ENCODE measurements around the gene ZP3. TPM values are rescaled to one million over a fixed set of nuclear protein-coding genes. Genes with fewer than 3 reads are reported as not detected.
A peak's percentile ranks its signal among the peaks of the same experiment; 100 is the strongest.
"Not testable (repeated sequence)": the region's sequence is repeated elsewhere in the genome, so short reads cannot be mapped to it uniquely, and the experiment has no call there.

The ZP3 gene
- total RNA-seq, result 10 to 100 TPM in 1 of 2 donors, 1 to 10 TPM in 1; 3.4 to 13.0 TPM

GRCh38 chr7:76424413-76425111, at the start of gene ZP3:
TSS of gene ZP3 (plus strand) at chr7:76424950. CDS start at chr7:76424965, 15 bp downstream.
- Mint-ChIP-seq H3K36me3 (ENCODE audit: low read depth) (no peaks in the 10 kb centered on the region), H3K27ac (peak within 1 kb of the TSS; percentile 45), H3K4me1 (no peaks in the 10 kb centered on the region), H3K4me3 (no peak within 1 kb of the TSS), H3K9me3 (no peaks in the 10 kb centered on the region), H3K27me3 (peaks cover 4% of the 10 kb centered on the region)
- ATAC-seq (replicated peaks), result peak; percentile 40

GRCh38 chr7:76375251-76375650, 49.5 kb upstream of the ZP3 start:
- peaks cover 10% of the 10 kb centered on the region for H3K27me3 Mint-ChIP-seq
- H3K9me3 Mint-ChIP-seq, result no peaks in the 10 kb centered on the region
- H3K4me3 Mint-ChIP-seq, result no peak overlapping the region
- no peak overlapping the region for H3K27ac Mint-ChIP-seq
- no peaks in the 10 kb centered on the region for H3K4me1 Mint-ChIP-seq
- H3K36me3 Mint-ChIP-seq (ENCODE audit: low read depth), result no peaks in the 10 kb centered on the region
- no peak for ATAC-seq (replicated peaks)

GRCh38 chr7:76377186-76377918, 47.4 kb upstream of the ZP3 start:
- Mint-ChIP-seq H3K36me3 (ENCODE audit: low read depth) (no peaks in the 10 kb centered on the region), H3K27ac (no peak overlapping the region), H3K4me1 (no peaks in the 10 kb centered on the region), H3K27me3 (peaks cover 4% of the 10 kb centered on the region), H3K9me3 (no peaks in the 10 kb centered on the region), H3K4me3 (no peak overlapping the region)
- no peak for ATAC-seq (replicated peaks)

- H3K9me3 Mint-ChIP-seq, result no peaks in the 10 kb centered on the region
These were observed 44.2 kb upstream of the ZP3 start for GRCh38 chr7:76380623-76380966.

GRCh38 chr7:76381814-76382213, 42.9 kb upstream of the ZP3 start:
- ATAC-seq (replicated peaks), result no peak
- Mint-ChIP-seq H3K4me3 (no peak overlapping the region), H3K27me3 (no peaks in the 10 kb centered on the region), H3K4me1 (no peaks in the 10 kb centered on the region), H3K27ac (no peak overlapping the region), H3K9me3 (no peaks in the 10 kb centered on the region), H3K36me3 (ENCODE audit: low read depth) (no peaks in the 10 kb centered on the region)

More at GRCh38 chr7:76380623-76380966, 44.2 kb upstream of the ZP3 start:
- H3K4me1 Mint-ChIP-seq, result no peaks in the 10 kb centered on the region
- H3K27ac Mint-ChIP-seq, result no peak overlapping the region
- ATAC-seq (replicated peaks), result no peak
- no peaks in the 10 kb centered on the region for H3K27me3 Mint-ChIP-seq
- H3K36me3 Mint-ChIP-seq (ENCODE audit: low read depth), result no peaks in the 10 kb centered on the region
- H3K4me3 Mint-ChIP-seq, result peak overlapping the region; percentile 56

GRCh38 chr7:76383089-76383944, 41.4 kb upstream of the ZP3 start:
- Mint-ChIP-seq H3K4me1 (no peaks in the 10 kb centered on the region), H3K27me3 (no peaks in the 10 kb centered on the region), H3K36me3 (ENCODE audit: low read depth) (no peaks in the 10 kb centered on the region), H3K4me3 (no peak overlapping the region), H3K9me3 (no peaks in the 10 kb centered on the region), H3K27ac (no peak overlapping the region)
- no peak for ATAC-seq (replicated peaks)

GRCh38 chr7:76386691-76387260, 38.0 kb upstream of the ZP3 start:
- Mint-ChIP-seq H3K27ac (no peak overlapping the region), H3K9me3 (no peaks in the 10 kb centered on the region)

GRCh38 chr7:76387789-76388188, 37.0 kb upstream of the ZP3 start:
- not testable (repeated sequence) for H3K4me1 Mint-ChIP-seq; H3K27ac Mint-ChIP-seq; H3K9me3 Mint-ChIP-seq; ATAC-seq (replicated peaks); H3K4me3 Mint-ChIP-seq; H3K36me3 Mint-ChIP-seq (ENCODE audit: low read depth); H3K27me3 Mint-ChIP-seq

More at GRCh38 chr7:76386691-76387260, 38.0 kb upstream of the ZP3 start:
- Mint-ChIP-seq H3K4me3 (no peak overlapping the region), H3K27me3 (no peaks in the 10 kb centered on the region), H3K36me3 (ENCODE audit: low read depth) (no peaks in the 10 kb centered on the region), H3K4me1 (no peaks in the 10 kb centered on the region)
- no peak for ATAC-seq (replicated peaks)

GRCh38 chr7:76390092-76390491, 34.7 kb upstream of the ZP3 start:
- no peak overlapping the region for H3K4me3 Mint-ChIP-seq
- H3K27ac Mint-ChIP-seq, result no peak overlapping the region
- H3K9me3 Mint-ChIP-seq, result no peaks in the 10 kb centered on the region
- H3K4me1 Mint-ChIP-seq, result no peaks in the 10 kb centered on the region
- H3K36me3 Mint-ChIP-seq (ENCODE audit: low read depth), result no peaks in the 10 kb centered on the region
- no peaks in the 10 kb centered on the region for H3K27me3 Mint-ChIP-seq
- no peak for ATAC-seq (replicated peaks)

GRCh38 chr7:76392531-76393115, 32.1 kb upstream of the ZP3 start:
- peak overlapping the region; percentile 79 for H3K27ac Mint-ChIP-seq
- H3K27me3 Mint-ChIP-seq, result no peaks in the 10 kb centered on the region
- no peaks in the 10 kb centered on the region for H3K36me3 Mint-ChIP-seq (ENCODE audit: low read depth)
- H3K9me3 Mint-ChIP-seq, result no peaks in the 10 kb centered on the region
- peak overlapping the region; percentile 76 for H3K4me3 Mint-ChIP-seq
- no peak for ATAC-seq (replicated peaks)
- no peaks in the 10 kb centered on the region for H3K4me1 Mint-ChIP-seq

GRCh38 chr7:76393116-76394031, 31.4 kb upstream of the ZP3 start:
- Mint-ChIP-seq H3K4me3 (peak overlapping the region; percentile 76), H3K36me3 (ENCODE audit: low read depth) (no peaks in the 10 kb centered on the region), H3K27ac (peak overlapping the region; percentile 79), H3K27me3 (no peaks in the 10 kb centered on the region), H3K9me3 (no peaks in the 10 kb centered on the region), H3K4me1 (peaks cover 6% of the 10 kb centered on the region)
- peak; percentile 89 for ATAC-seq (replicated peaks)

GRCh38 chr7:76394957-76395356, 29.8 kb upstream of the ZP3 start:
- H3K27ac Mint-ChIP-seq, result no peak overlapping the region
- H3K4me3 Mint-ChIP-seq, result no peak overlapping the region
- H3K9me3 Mint-ChIP-seq, result no peaks in the 10 kb centered on the region

GRCh38 chr7:76395605-76395964, 29.2 kb upstream of the ZP3 start:
- not testable (repeated sequence) for H3K9me3 Mint-ChIP-seq; H3K27me3 Mint-ChIP-seq; H3K4me3 Mint-ChIP-seq; ATAC-seq (replicated peaks); H3K27ac Mint-ChIP-seq; H3K4me1 Mint-ChIP-seq; H3K36me3 Mint-ChIP-seq (ENCODE audit: low read depth)

More at GRCh38 chr7:76394957-76395356, 29.8 kb upstream of the ZP3 start:
- Mint-ChIP-seq H3K27me3 (no peaks in the 10 kb centered on the region), H3K4me1 (peaks cover 6% of the 10 kb centered on the region), H3K36me3 (ENCODE audit: low read depth) (no peaks in the 10 kb centered on the region)
- no peak for ATAC-seq (replicated peaks)
